ENCODE measurements around the gene SCNM1. TPM values are rescaled to one million over a fixed set of nuclear protein-coding genes. Genes with fewer than 3 reads are reported as not detected.

SCNM1 gene
- total and polyA plus RNA-seq, 9 donors = 32.9 to 53.6 (median 36.9) TPM

GRCh38 chr1:151146072-151146411 is 19.9 kb upstream of the SCNM1 start:
- Histone ChIP-seq H3K36me3 (ENCODE audit: control insufficient read depth, insufficient read depth, low read length) (peaks cover 19% of the 10 kb centered on the region), H3K4me3 (ENCODE audit: low read length) (peak overlapping the region; percentile 93), H3K9me3 (replicated peaks; ENCODE audit: control insufficient read depth, low read depth, low read length) (no peaks in the 10 kb centered on the region), H3K27ac (ENCODE audit: low read length) (peak overlapping the region; percentile 95), H3K4me1 (ENCODE audit: control insufficient read depth, insufficient read depth, low read length) (peaks cover 47% of the 10 kb centered on the region), H3K27me3 (ENCODE audit: control insufficient read depth, insufficient read depth, low read length) (no peaks in the 10 kb centered on the region)
- no peak for DNase-seq
- WGBS (ENCODE audit: insufficient coverage) = 0% methylated on average over 23 of the region's 26 CpGs

DNA sequence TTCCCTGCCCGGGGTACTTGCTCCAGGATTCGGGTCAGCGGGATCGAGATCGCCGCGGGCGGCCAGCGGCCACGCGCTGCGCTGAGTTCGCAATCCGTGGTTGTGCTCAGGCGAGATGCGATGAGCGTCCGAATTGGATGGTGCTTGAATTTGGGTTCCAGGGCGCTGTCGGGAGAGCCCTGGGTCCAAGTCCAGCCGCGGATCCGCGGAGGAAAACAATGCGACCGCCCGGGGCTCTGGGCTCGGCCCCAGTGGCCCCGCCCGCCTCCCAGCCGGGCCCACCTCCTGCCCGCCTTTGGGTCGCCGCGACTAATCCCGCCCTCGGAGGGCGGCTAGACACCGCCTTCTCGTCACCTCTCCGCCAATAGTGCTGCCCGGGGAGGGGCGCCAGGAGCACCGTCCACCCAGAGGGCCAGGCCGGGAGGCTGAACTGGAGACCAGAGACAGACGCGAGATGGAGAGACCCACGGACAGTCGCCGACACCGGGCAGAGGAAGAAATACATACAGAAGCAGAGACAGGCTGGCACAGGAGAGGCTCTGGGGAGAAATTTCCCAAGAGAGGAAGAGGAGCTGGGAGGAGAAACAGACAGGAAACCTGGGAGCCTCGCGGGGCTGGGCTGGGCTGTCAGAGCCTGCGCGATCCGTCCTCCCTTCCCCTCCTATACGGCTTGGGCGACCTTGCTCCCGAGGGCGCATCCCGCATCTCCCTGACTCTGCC is 19.4 kb upstream of the SCNM1 start, which contains the start of gene SEMA6C:
TSS of gene SEMA6C (minus strand) at position 220 of the 720 bp plus-strand sequence. CDS start 4,010 bp downstream, outside the sequence.
- peak; percentile 98 for DNase-seq
- peaks cover 16% of the 10 kb centered on the region for H3K36me3 ChIP-seq (ENCODE audit: control insufficient read depth, insufficient read depth, low read length)
- peak within 1 kb of the TSS; percentile 95 for H3K27ac ChIP-seq (ENCODE audit: low read length)
- peak within 1 kb of the TSS; percentile 93 for H3K4me3 ChIP-seq (ENCODE audit: low read length)
- WGBS (ENCODE audit: insufficient coverage) = under 1% methylated on average over 59 of the region's 61 CpGs
- no peaks in the 10 kb centered on the region for H3K9me3 ChIP-seq (replicated peaks; ENCODE audit: control insufficient read depth, low read depth, low read length)
- H3K27me3 ChIP-seq (ENCODE audit: control insufficient read depth, insufficient read depth, low read length) = no peaks in the 10 kb centered on the region
- peaks cover 47% of the 10 kb centered on the region for H3K4me1 ChIP-seq (ENCODE audit: control insufficient read depth, insufficient read depth, low read length)

- Histone ChIP-seq H3K4me3 (ENCODE audit: low read length) (peak overlapping the region; percentile 93), H3K36me3 (ENCODE audit: control insufficient read depth, insufficient read depth, low read length) (peaks cover 14% of the 10 kb centered on the region), H3K27ac (ENCODE audit: low read length) (peak overlapping the region; percentile 85), H3K4me1 (ENCODE audit: control insufficient read depth, insufficient read depth, low read length) (peaks cover 45% of the 10 kb centered on the region), H3K9me3 (replicated peaks; ENCODE audit: control insufficient read depth, low read depth, low read length) (no peaks in the 10 kb centered on the region), H3K27me3 (ENCODE audit: control insufficient read depth, insufficient read depth, low read length) (no peaks in the 10 kb centered on the region)
- no peak for DNase-seq
- WGBS (ENCODE audit: insufficient coverage) = no CpG with 5 or more reads among the region's 7 CpGs
Measured at GRCh38 chr1:151147132-151147503, 18.8 kb upstream of the SCNM1 start.

GRCh38 chr1:151147665-151148064 is 18.3 kb upstream of the SCNM1 start:
- H3K4me3 ChIP-seq (ENCODE audit: low read length) = no peak overlapping the region
- peaks cover 8% of the 10 kb centered on the region for H3K36me3 ChIP-seq (ENCODE audit: control insufficient read depth, insufficient read depth, low read length)

DNA sequence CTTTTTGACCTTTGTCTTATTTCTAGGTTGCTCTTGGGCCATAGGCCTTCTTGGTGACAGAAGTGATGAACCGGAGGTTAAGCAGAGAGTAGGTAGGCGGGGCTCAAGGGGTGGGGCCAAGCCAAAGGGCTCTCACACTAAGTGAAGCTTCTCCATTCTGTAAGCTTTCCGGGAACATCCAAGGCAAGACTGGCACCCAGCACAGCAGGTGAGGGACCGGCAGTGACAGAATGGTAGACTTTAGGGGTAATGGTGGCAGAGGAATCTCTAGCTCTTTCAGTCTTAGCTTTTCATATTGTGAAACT is 9.5 kb upstream of the SCNM1 start, which contains the start of gene TNFAIP8L2:
TSS of gene TNFAIP8L2 (plus strand) at position 135 of the 305 bp plus-strand sequence. CDS start 2,049 bp downstream, outside the sequence.
- no peaks in the 10 kb centered on the region for H3K9me3 ChIP-seq (replicated peaks; ENCODE audit: control insufficient read depth, low read depth, low read length)
- WGBS (ENCODE audit: insufficient coverage) = 57% methylated on average over 1 of the region's 4 CpGs
- H3K36me3 ChIP-seq (ENCODE audit: control insufficient read depth, insufficient read depth, low read length) = peaks cover 43% of the 10 kb centered on the region
- DNase-seq = no peak
- H3K27ac ChIP-seq (ENCODE audit: low read length) = peak within 1 kb of the TSS; percentile 7
- H3K27me3 ChIP-seq (ENCODE audit: control insufficient read depth, insufficient read depth, low read length) = no peaks in the 10 kb centered on the region
- peak within 1 kb of the TSS; percentile 21 for H3K4me3 ChIP-seq (ENCODE audit: low read length)
- H3K4me1 ChIP-seq (ENCODE audit: control insufficient read depth, insufficient read depth, low read length) = no peaks in the 10 kb centered on the region

More at GRCh38 chr1:151147665-151148064, 18.3 kb upstream of the SCNM1 start:
- Histone ChIP-seq H3K27me3 (ENCODE audit: control insufficient read depth, insufficient read depth, low read length) (no peaks in the 10 kb centered on the region), H3K4me1 (ENCODE audit: control insufficient read depth, insufficient read depth, low read length) (peaks cover 40% of the 10 kb centered on the region), H3K9me3 (replicated peaks; ENCODE audit: control insufficient read depth, low read depth, low read length) (no peaks in the 10 kb centered on the region), H3K27ac (ENCODE audit: low read length) (no peak overlapping the region)
- no peak for DNase-seq
- WGBS (ENCODE audit: insufficient coverage) = no CpG with 5 or more reads among the region's 2 CpGs

GRCh38 chr1:151157067-151157531 is 8.8 kb upstream of the SCNM1 start:
- DNase-seq = peak; percentile 55

GRCh38 chr1:151158326-151158725 is 7.6 kb upstream of the SCNM1 start:
- H3K4me3 ChIP-seq (ENCODE audit: low read length) = no peak overlapping the region
- no peaks in the 10 kb centered on the region for H3K27me3 ChIP-seq (ENCODE audit: control insufficient read depth, insufficient read depth, low read length)
- H3K4me1 ChIP-seq (ENCODE audit: control insufficient read depth, insufficient read depth, low read length) = no peaks in the 10 kb centered on the region
- H3K36me3 ChIP-seq (ENCODE audit: control insufficient read depth, insufficient read depth, low read length) = peaks cover 47% of the 10 kb centered on the region
- DNase-seq = no peak
- no peaks in the 10 kb centered on the region for H3K9me3 ChIP-seq (replicated peaks; ENCODE audit: control insufficient read depth, low read depth, low read length)
- H3K27ac ChIP-seq (ENCODE audit: low read length) = no peak overlapping the region
- WGBS (ENCODE audit: insufficient coverage) = 76% methylated on average over 5 of the region's 5 CpGs

More at GRCh38 chr1:151157067-151157531, 8.8 kb upstream of the SCNM1 start:
- H3K4me3 ChIP-seq (ENCODE audit: low read length) = peak overlapping the region; percentile 21
- 85% methylated on average over 4 of the region's 6 CpGs for WGBS (ENCODE audit: insufficient coverage)
- H3K27ac ChIP-seq (ENCODE audit: low read length) = no peak overlapping the region
- H3K9me3 ChIP-seq (replicated peaks; ENCODE audit: control insufficient read depth, low read depth, low read length) = no peaks in the 10 kb centered on the region
- H3K27me3 ChIP-seq (ENCODE audit: control insufficient read depth, insufficient read depth, low read length) = no peaks in the 10 kb centered on the region
- H3K36me3 ChIP-seq (ENCODE audit: control insufficient read depth, insufficient read depth, low read length) = peaks cover 47% of the 10 kb centered on the region
- no peaks in the 10 kb centered on the region for H3K4me1 ChIP-seq (ENCODE audit: control insufficient read depth, insufficient read depth, low read length)

DNA sequence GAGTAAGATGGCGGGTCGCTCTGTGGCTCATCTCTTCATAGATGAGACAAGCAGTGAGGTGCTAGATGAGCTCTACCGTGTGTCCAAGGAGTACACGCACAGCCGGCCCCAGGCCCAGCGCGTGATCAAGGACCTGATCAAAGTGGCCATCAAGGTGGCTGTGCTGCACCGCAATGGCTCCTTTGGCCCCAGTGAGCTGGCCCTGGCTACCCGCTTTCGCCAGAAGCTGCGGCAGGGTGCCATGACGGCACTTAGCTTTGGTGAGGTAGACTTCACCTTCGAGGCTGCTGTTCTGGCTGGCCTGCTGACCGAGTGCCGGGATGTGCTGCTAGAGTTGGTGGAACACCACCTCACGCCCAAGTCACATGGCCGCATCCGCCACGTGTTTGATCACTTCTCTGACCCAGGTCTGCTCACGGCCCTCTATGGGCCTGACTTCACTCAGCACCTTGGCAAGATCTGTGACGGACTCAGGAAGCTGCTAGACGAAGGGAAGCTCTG is 7.1 kb upstream of the SCNM1 start:
- no peak overlapping the region for H3K4me3 ChIP-seq (ENCODE audit: low read length)
- DNase-seq = no peak
- H3K27ac ChIP-seq (ENCODE audit: low read length) = no peak overlapping the region
- 87% methylated on average over 20 of the region's 22 CpGs for WGBS (ENCODE audit: insufficient coverage)
- peaks cover 47% of the 10 kb centered on the region for H3K36me3 ChIP-seq (ENCODE audit: control insufficient read depth, insufficient read depth, low read length)
- H3K9me3 ChIP-seq (replicated peaks; ENCODE audit: control insufficient read depth, low read depth, low read length) = no peaks in the 10 kb centered on the region
- no peaks in the 10 kb centered on the region for H3K4me1 ChIP-seq (ENCODE audit: control insufficient read depth, insufficient read depth, low read length)
- H3K27me3 ChIP-seq (ENCODE audit: control insufficient read depth, insufficient read depth, low read length) = no peaks in the 10 kb centered on the region

DNA sequence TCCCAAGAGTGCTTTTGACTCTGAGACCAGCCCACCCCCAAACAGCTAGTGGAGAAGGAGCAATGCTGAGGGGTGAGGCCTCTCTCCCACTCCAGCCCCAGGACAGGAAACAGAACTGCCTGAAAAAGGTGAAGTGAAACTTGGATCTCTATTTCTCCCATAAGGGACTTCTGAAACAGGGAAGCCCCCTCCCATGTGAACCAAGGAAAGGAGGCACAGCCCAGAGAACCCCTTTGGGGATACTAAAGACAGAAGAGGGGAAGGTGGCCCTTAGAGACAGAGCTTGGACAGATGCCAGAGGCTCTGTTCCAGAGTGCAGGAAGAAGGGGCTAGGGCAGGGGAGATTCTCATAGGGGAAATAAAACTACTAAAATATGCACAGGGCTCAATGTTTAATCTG is 6.6 kb upstream of the SCNM1 start:
- peak; percentile 50 for DNase-seq
- peaks cover 1% of the 10 kb centered on the region for H3K4me1 ChIP-seq (ENCODE audit: control insufficient read depth, insufficient read depth, low read length)
- H3K9me3 ChIP-seq (replicated peaks; ENCODE audit: control insufficient read depth, low read depth, low read length) = no peaks in the 10 kb centered on the region
- H3K4me3 ChIP-seq (ENCODE audit: low read length) = no peak overlapping the region
- no peak overlapping the region for H3K27ac ChIP-seq (ENCODE audit: low read length)
- H3K27me3 ChIP-seq (ENCODE audit: control insufficient read depth, insufficient read depth, low read length) = no peaks in the 10 kb centered on the region
- H3K36me3 ChIP-seq (ENCODE audit: control insufficient read depth, insufficient read depth, low read length) = peaks cover 47% of the 10 kb centered on the region

DNA sequence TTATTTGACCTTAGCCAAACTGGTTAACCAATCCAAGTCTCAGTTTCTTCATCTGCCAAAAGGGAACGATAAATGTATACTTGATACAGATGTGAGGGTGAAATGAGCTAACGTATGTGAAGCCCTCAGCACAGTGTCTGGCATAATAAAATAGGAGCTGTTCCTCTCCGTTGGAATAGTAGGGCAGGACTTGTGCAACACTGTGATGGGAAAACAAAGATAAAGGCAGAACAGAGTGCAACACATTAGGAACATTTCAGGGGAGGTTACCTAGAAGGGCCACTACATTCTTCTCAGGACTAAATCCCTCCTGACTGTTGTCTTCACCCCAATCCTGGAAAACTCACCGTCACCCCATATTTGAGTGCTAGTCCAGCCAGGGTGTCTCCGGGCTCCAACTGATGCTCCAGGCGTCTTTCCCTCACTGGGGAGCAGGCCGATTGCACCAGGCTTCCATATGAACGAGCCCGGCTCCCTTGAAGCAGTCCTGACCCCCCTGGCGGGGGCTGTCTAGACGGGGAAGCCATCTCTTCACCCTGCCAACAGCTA is 1.1 kb upstream of the SCNM1 start:
- Histone ChIP-seq H3K27ac (ENCODE audit: low read length) (peak overlapping the region; percentile 94), H3K9me3 (replicated peaks; ENCODE audit: control insufficient read depth, low read depth, low read length) (no peaks in the 10 kb centered on the region), H3K4me1 (ENCODE audit: control insufficient read depth, insufficient read depth, low read length) (peaks cover 19% of the 10 kb centered on the region), H3K27me3 (ENCODE audit: control insufficient read depth, insufficient read depth, low read length) (no peaks in the 10 kb centered on the region), H3K36me3 (ENCODE audit: control insufficient read depth, insufficient read depth, low read length) (peaks cover 41% of the 10 kb centered on the region), H3K4me3 (ENCODE audit: low read length) (peak overlapping the region; percentile 96)
- 10% methylated on average over 7 of the region's 11 CpGs for WGBS (ENCODE audit: insufficient coverage)
- peak; percentile 25 for DNase-seq

Data from muscle of leg (tissue), 11 donors.